K562 (cell line): ENCODE data around the gene ATF6B. TPM values are rescaled to one million over a fixed set of nuclear protein-coding genes. Genes with fewer than 3 reads are reported as not detected.

Experiments used
- ATAC-seq: fragments of 200-7000 bp; cut with Tn5 transposase; 3 replicates; pipeline ENCODE4 v1.9.1; 2020; ENCODE audit warnings: moderate library complexity
- BruUV-seq: library from RNA; stranded (reverse); fragments of 400-500 nt; replicated peaks from 2 replicates; lab custom pipeline; 2021; lab: Mats Ljungman, UMichigan
- CTCF ChIA-PET: fragments of 300-600 bp; formaldehyde crosslinking; extraction: SDS; loops from one replicate; lab custom pipeline; 2021; ENCODE audit warnings: low intra/inter-chr PET ratio; lab: Yijun Ruan, JAX
- POLR2A ChIA-PET: fragments of 300-600, 350-650 bp; sonication (Branson Sonifier 250); formaldehyde crosslinking; extraction: SDS; loops from one replicate; lab custom pipeline; 2021; ENCODE audit warnings: antibody characterized with exemption, inconsistent platforms; lab: Yijun Ruan, JAX
- DNase-seq, 4 experiments: peaks; one replicate each; pipeline versions ENCODE4 v3.0.0 to v3.0.0-alpha.2; 2011 to 2018; ENCODE audit warnings: low spot score in 3 of 4, mixed read lengths in 3 of 4; ENCODE audit errors: extremely low read depth in 1 of 4
- FAIRE-seq: peaks from 2 replicates; lab custom pipeline; 2011; peaks lifted over from hg19 to GRCh38; lab: Jason Lieb, UNC
- H2AFZ ChIP-seq: 2 replicates; pipeline ENCODE4 v1.6.0; 2011; ENCODE audit warnings: low read depth, low read length, control low read depth, inconsistent platforms
- H3K27ac ChIP-seq: fragments of 200-600 bp; 3 replicates; pipeline ENCODE4 v1.8.0; 2011; ENCODE audit warnings: low read depth, mild to moderate bottlenecking, control low read depth, inconsistent platforms, low read length, moderate library complexity, mixed read lengths; ENCODE audit errors: extremely low read depth
- H3K27me3 ChIP-seq, 2 experiments: fragments of 300-600 bp in 1 of 2; 2 replicates in 1 of 2; 3 replicates in 1 of 2; pipeline versions ENCODE4 v1.6.0 to v1.8.0; 2011; ENCODE audit warnings: inconsistent platforms in 2 of 2, low read length in 2 of 2, mild to moderate bottlenecking in 1 of 2, mixed read lengths in 1 of 2, moderate library complexity in 1 of 2; ENCODE audit not compliant: control insufficient read depth in 2 of 2, insufficient read depth in 2 of 2
- H3K36me3 ChIP-seq: fragments of 300-600 bp; 3 replicates; pipeline ENCODE4 v1.8.0; 2011; ENCODE audit warnings: mild to moderate bottlenecking, low read length, inconsistent platforms; ENCODE audit not compliant: control insufficient read depth, insufficient read depth
- H3K4me1 ChIP-seq, 2 experiments: fragments of 200-600 bp in 1 of 2; replicated peaks in 1 of 2; 2 replicates in 1 of 2; 3 replicates in 1 of 2; pipeline versions ENCODE4 v1.5.1 to v1.8.0; 2011; ENCODE audit warnings: inconsistent platforms in 2 of 2, low read length in 2 of 2, mild to moderate bottlenecking in 1 of 2, mixed read lengths in 1 of 2, moderate library complexity in 1 of 2; ENCODE audit not compliant: control insufficient read depth in 2 of 2, insufficient read depth in 2 of 2
- H3K4me2 ChIP-seq: 2 replicates; pipeline ENCODE4 v1.6.1; 2011; ENCODE audit warnings: low read length, control low read depth, inconsistent platforms, mixed read lengths; ENCODE audit not compliant: insufficient read depth
- H3K4me3 ChIP-seq: fragments of 200-600 bp; sonication (generic), shearing (Covaris generic); 2 replicates; pipeline ENCODE4 v1.5.1; 2016; ENCODE audit warnings: control low read depth, inconsistent platforms
- H3K79me2 ChIP-seq: fragments of 200-600 bp; 3 replicates; pipeline ENCODE4 v1.8.0; 2011; ENCODE audit warnings: low read length, inconsistent platforms; ENCODE audit not compliant: control insufficient read depth, insufficient read depth
- H3K9ac ChIP-seq, 2 experiments: 2 replicates each; pipeline versions ENCODE4 v1.6.0 to v1.6.1; 2011; ENCODE audit warnings: low read depth in 2 of 2, low read length in 2 of 2, control low read depth in 1 of 2, inconsistent platforms in 1 of 2, mild to moderate bottlenecking in 1 of 2, mixed read lengths in 1 of 2; ENCODE audit not compliant: insufficient read depth in 1 of 2
- H3K9me1 ChIP-seq: one replicate; pipeline ENCODE4 v1.6.0; 2011; ENCODE audit warnings: inconsistent platforms, mild to moderate bottlenecking, low read length, moderate library complexity; ENCODE audit not compliant: control insufficient read depth, insufficient read depth
- H3K9me3 ChIP-seq: replicated peaks from 2 replicates; pipeline ENCODE4 v1.5.1; 2011; ENCODE audit warnings: low read depth, low read length, inconsistent platforms; ENCODE audit not compliant: control insufficient read depth, insufficient read depth
- H4K20me1 ChIP-seq: replicated peaks from 2 replicates; pipeline ENCODE4 v1.6.1; 2011; ENCODE audit warnings: low read length, inconsistent platforms, mixed read lengths; ENCODE audit not compliant: control insufficient read depth, insufficient read depth
- ATF3 ChIP-seq, 2 experiments: fragments of 450-650 bp in 1 of 2; sonication (generic) in 1 of 2; formaldehyde crosslinking in 1 of 2; IDR thresholded peaks in 1 of 2; conservative IDR thresholded peaks in 1 of 2; 2 replicates each; pipeline versions ENCODE4 v1.6.1 to v1.8.1; 2016 to 2023; ENCODE audit warnings: mild to moderate bottlenecking in 2 of 2, moderate library complexity in 2 of 2, inconsistent platforms in 1 of 2, missing genetic modification reagents in 1 of 2
- ATF7 ChIP-seq: fragments of 450-650 bp; IDR thresholded peaks from 2 replicates; pipeline ENCODE4 v1.7.1; 2014; ENCODE audit warnings: mild to moderate bottlenecking, moderate library complexity
- CBFB ChIP-seq: sonication (generic); formaldehyde crosslinking; IDR thresholded peaks from 2 replicates; pipeline ENCODE4 v1.4.0; 2020; ENCODE audit warnings: mild to moderate bottlenecking, missing genetic modification reagents
- CSDE1 ChIP-seq, 2 experiments: fragments of 450-650 bp; IDR thresholded peaks; 2 replicates each; pipeline ENCODE4 v1.6.1; 2016; ENCODE audit warnings: mild to moderate bottlenecking in 1 of 2
- ERF ChIP-seq: fragments of 450-650 bp; formaldehyde crosslinking; IDR thresholded peaks from 2 replicates; pipeline ENCODE4 v1.4.0; 2020; ENCODE audit warnings: mild to moderate bottlenecking, mixed read lengths
- HIVEP1 ChIP-seq: fragments of 250-450 bp; sonication (Bioruptor Pico); IDR thresholded peaks from 2 replicates; pipeline ENCODE4 v1.4.0; 2020; ENCODE audit warnings: mild to moderate bottlenecking
- IRF1 ChIP-seq: sonication (generic); formaldehyde crosslinking; IDR thresholded peaks from 2 replicates; pipeline ENCODE4 v1.8.0; 2022; ENCODE audit warnings: missing genetic modification reagents, mild to moderate bottlenecking, borderline replicate concordance
- MTA2 ChIP-seq: fragments of 450-650 bp; IDR thresholded peaks from 2 replicates; pipeline ENCODE4 v1.6.1; 2016; ENCODE audit warnings: low read depth
- RBBP5 ChIP-seq: fragments of 200-600 bp; sonication (generic); IDR thresholded peaks from 2 replicates; pipeline ENCODE4 v1.6.1; 2012; ENCODE audit warnings: borderline replicate concordance, mild to moderate bottlenecking, low read length, control low read depth, inconsistent platforms; ENCODE audit not compliant: insufficient read depth, poor library complexity, severe bottlenecking
- RBFOX2 ChIP-seq: fragments of 200-400 bp; formaldehyde crosslinking; IDR thresholded peaks from 2 replicates; pipeline ENCODE4 v1.6.1; 2017; ENCODE audit warnings: low read depth, mild to moderate bottlenecking, low read length, moderate library complexity
- SMARCA5 ChIP-seq: fragments of 450-650 bp; IDR thresholded peaks from 2 replicates; pipeline ENCODE4 v1.6.1; 2016
- SNAPC5 ChIP-seq: fragments of 250-450 bp; sonication (Bioruptor Pico); IDR thresholded peaks from 2 replicates; pipeline ENCODE4 v1.8.0; 2021; ENCODE audit warnings: moderate library complexity, mild to moderate bottlenecking, inconsistent platforms
- STAT5A ChIP-seq: IDR thresholded peaks from 2 replicates; pipeline ENCODE4 v1.6.1; 2012; ENCODE audit warnings: low read length, inconsistent platforms, borderline replicate concordance
- XRCC4 ChIP-seq: IDR thresholded peaks from one replicate; pipeline ENCODE4 v1.6.1; 2011; ENCODE audit not compliant: insufficient read depth, insufficient read length; ENCODE audit errors: extremely low read depth
- YY1 ChIP-seq, 3 experiments: IDR thresholded peaks; 2 replicates each; pipeline ENCODE4 v1.6.1; 2011; ENCODE audit warnings: low read length in 2 of 3, mild to moderate bottlenecking in 2 of 3, moderate library complexity in 2 of 3, borderline replicate concordance in 1 of 3, control low read depth in 1 of 3, low read depth in 1 of 3; ENCODE audit not compliant: insufficient read depth in 3 of 3, insufficient replicate concordance in 2 of 3, control insufficient read depth in 1 of 3, insufficient read length in 1 of 3; ENCODE audit errors: extremely low read depth in 1 of 3
- ZMIZ1 ChIP-seq, 2 experiments: fragments of 150-350 bp in 1 of 2; IDR thresholded peaks; 2 replicates each; pipeline ENCODE4 v1.6.1; 2012 to 2016; ENCODE audit warnings: low read depth in 2 of 2, low read length in 2 of 2, mild to moderate bottlenecking in 1 of 2, moderate library complexity in 1 of 2
- WGBS: fragments of 100-300 bp; shearing (Covaris generic); methylation state at CpG from one replicate; pipeline ENCODE4 v1.1.6; 2016; ENCODE audit warnings: low coverage, mixed read lengths; ENCODE audit not compliant: insufficient coverage; ENCODE audit errors: missing lambda C conversion rate; 5-methylcytosine and 5-hydroxymethylcytosine counted together
- in situ Hi-C: fragments of 300-500 bp; cut with MboI; formaldehyde crosslinking; loops from 4 replicates; pipeline ENCODE4 v1.15.0; 2018; ENCODE audit warnings: inconsistent platforms, mixed read lengths
- intact Hi-C: fragments of 100-400 bp; cut with micrococcal nuclease; formaldehyde crosslinking; loops from 2 replicates; pipeline ENCODE4 v1.14.2; 2022
- polyA plus RNA-seq, 8 experiments: library from polyadenylated mRNA; depleted of rRNA in 4 of 8; stranded (reverse) in 5 of 8; unstranded in 3 of 8; fragments of >200 nt; fragmentation: Nextera tagmentation in 2 of 8; fragmentation: Illumina TruSeq in 1 of 8; extraction: Ambion mirVana in 2 of 8; extraction: Trizol in 1 of 8; gene quantifications; 2 replicates each; pipeline versions ENCODE4 v1.2.1 to v1.2.3, GENCODE V29; 2011 to 2014; ENCODE audit warnings: inconsistent platforms in 1 of 8, missing spikeins in 1 of 8
- total RNA-seq, 7 experiments: library from RNA; depleted of rRNA in 6 of 7; stranded (reverse); fragments of >200 nt in 6 of 7; fragmentation: Illumina TruSeq in 2 of 7; extraction: Trizol in 2 of 7; gene quantifications; 2 replicates each; pipeline versions ENCODE4 v1.2.1 to v1.2.3, GENCODE V29; 2011 to 2021; ENCODE audit warnings: low replicate concordance in 1 of 7

The ATF6B gene
- total and polyA plus RNA-seq, 9 of the 15 experiments (the other 6 are each of a cell fraction or from before 2014, with no cell fraction given): 20.7 to 131 (median 31.7) TPM

- in situ Hi-C loops: no loop called here
- BruUV-seq: no TSS peak
- FAIRE-seq: no peak
- Histone ChIP-seq H3K27ac (peak overlapping the region; percentile 83), H3K27me3 (no peaks in the 10 kb centered on the region), H3K4me1 (peaks cover 44 to 51% of the 10 kb centered on the region in 2 experiments), H3K9me1 (no peaks in the 10 kb centered on the region), H3K4me3 (no peak overlapping the region), H3K9ac (peak overlapping the region; percentile 53 to 88), H4K20me1 (no peaks in the 10 kb centered on the region), H3K4me2 (peak overlapping the region; percentile 65), H3K9me3 (no peaks in the 10 kb centered on the region), H3K79me2 (peaks cover 3% of the 10 kb centered on the region; the same call in 1 of the 3 replicates), H2AFZ (no peak overlapping the region), H3K36me3 (peaks cover 82% of the 10 kb centered on the region)
- WGBS: 83% methylated on average over 27 of the region's 32 CpGs
- ChIA-PET CTCF (no interaction called here), POLR2A (interaction anchor here (0.8 to 2.2 kb wide), 8 partner anchors 10 to 74 kb away, joined by 3 to 25 read pairs (median 4); partner anchors contain the start of genes AGPAT1 and FKBPL)
- ATAC-seq: peak; percentile 3; the same call in 2 of the 3 replicates
- intact Hi-C loops: loop anchor here (5.0 kb wide), 1 partner anchor 50 kb away; no protein-coding TSS in a partner anchor
- no peak for DNase-seq
- TF ChIP-seq RBBP5 (peak; percentile 7), ZMIZ1 (IDR thresholded peaks at IDR 0.05; ENCODE audit: low read depth in 2 of 2, low read length in 2 of 2) (no peak), ATF7 (no peak), ERF (CRISPR knock-in tag) (no peak), SNAPC5 (CRISPR knock-in tag) (no peak), YY1 (IDR thresholded peaks at IDR 0.05; ENCODE audit: borderline replicate concordance in 1 of 3, control insufficient read depth in 1 of 3, extremely low read depth in 1 of 3, insufficient read depth in 3 of 3, insufficient read length in 1 of 3, insufficient replicate concordance in 2 of 3, low read depth in 1 of 3, low read length in 2 of 3) (no peak), RBFOX2 (peak; percentile 68), STAT5A (no peak), IRF1 (no peak), MTA2 (no peak), CBFB (CRISPR knock-in tag) (no peak), XRCC4 (no peak), SMARCA5 (0 out of 2 replicates have a peak, but pooled peaks have one; percentile 36), ATF3 (IDR thresholded peaks at IDR 0.05) (no peak), ATF3 (CRISPR knock-in tag; conservative IDR thresholded peaks at IDR 0.05) (no peak), CSDE1 (IDR thresholded peaks at IDR 0.05) (no peak), HIVEP1 (CRISPR knock-in tag) (no peak)
These were observed 39.2 kb upstream of the ATF6B start for GRCh38 chr6:32167154-32167760.
